ENCODE data around the gene CNNM1.

Gene CNNM1

DNA sequence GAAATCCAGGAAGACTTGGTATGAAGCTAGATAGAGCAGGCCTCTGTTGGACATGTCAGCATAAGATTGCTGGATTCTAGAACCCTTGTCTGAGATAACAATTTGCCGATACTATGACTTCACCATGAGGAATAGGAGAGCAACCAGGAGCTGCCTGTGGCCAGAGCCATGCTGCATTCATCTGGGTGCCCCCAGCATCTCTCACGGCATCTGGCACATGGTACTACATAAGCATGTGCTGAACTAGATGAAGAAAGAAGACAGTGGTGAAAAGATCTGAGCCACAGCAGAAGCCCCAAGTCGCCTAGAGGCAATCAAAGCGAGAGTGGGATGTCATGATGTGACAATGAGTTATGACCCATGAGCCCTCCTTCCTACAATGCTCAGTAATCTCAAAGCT, 81.7 kb downstream of the CNNM1 start:
- no peak for DNase-seq
- intact Hi-C loops (cut with DNase I): no loop called here

GRCh38 chr10:99411546-99411945, 82.4 kb downstream of the CNNM1 start:
- DNase-seq: no peak
- intact Hi-C loops (cut with DNase I): no loop called here

GRCh38 chr10:99412099-99412498, 82.9 kb downstream of the CNNM1 start:
- intact Hi-C loops (cut with DNase I): no loop called here
- DNase-seq: no peak

DNA sequence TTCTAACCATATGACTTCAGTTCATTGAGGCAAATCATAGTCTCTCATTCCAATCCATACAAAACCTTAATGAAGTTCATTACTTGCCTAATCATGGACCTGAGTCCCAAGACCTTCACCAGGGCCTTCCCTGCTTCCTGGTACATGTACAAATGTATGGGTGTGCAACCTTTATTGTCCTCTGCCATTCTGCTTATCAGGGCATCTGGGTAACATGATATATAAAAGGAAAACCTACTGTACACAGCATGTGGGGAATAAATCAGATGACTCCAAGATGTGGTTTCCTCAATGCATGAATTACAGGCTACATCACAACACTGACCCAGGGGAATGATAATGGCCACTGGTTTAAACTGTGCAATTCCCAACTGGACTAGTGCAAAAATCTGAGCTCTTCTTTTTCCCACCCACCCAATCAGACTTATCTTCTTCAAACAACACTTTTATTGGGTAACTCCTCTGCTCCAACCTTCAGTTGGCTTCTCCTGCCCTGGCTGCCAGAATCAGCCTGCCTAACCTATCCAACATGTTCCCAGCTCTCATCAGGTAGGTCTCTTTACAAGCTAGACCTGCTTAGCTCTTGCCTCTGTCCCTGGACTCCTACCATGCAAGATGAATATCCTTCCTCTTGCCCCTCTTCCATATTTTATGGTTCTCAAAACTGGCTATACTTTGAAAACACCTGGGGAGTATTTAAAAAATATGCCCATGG, 89.9 kb downstream of the CNNM1 start:
- no peak for DNase-seq
- intact Hi-C loops (cut with DNase I): no loop called here

DNA sequence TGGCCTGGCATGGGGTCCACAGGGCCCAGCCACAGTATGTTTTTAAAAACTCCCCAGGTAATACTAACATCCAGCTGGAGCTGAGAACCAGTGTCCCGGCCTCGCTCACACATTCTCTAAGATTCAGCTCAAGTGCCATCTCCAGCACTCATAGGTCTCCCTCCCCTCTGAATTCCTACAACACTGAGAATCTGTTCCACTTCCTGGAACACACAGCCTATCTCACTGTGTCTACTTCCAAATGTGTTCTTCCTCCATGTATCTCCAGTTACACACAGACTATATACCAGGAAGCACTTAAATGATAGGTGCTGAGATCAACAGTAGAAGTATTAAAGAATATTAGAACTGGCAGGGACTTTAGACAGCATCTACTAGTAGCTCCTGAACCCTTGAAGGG, 90.5 kb downstream of the CNNM1 start:
- intact Hi-C loops (cut with DNase I): no loop called here
- DNase-seq: no peak

DNA sequence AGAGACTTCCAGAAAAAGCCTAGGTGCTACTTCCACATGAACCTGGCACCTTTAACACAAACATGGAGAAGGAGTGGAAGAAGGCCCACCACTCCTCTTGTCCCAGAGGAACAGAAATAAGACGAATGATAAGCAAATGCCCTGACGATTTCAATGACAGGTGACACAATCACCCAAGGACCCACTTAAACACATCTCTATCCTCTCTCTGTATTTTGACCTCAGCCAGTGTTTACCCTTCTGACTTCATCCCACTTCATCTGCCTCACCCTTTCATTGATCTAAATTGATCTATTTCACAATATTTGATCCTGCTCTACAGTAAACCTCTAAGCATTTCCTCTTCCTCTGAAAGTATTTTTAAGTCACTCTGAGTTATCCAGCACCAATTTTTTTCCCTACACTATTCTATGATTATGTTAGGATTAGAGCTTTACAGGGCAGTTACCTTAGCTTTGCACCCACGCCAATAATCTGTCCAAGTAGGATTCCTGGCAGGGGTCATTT, 92.1 kb downstream of the CNNM1 start:
- intact Hi-C loops (cut with DNase I): no loop called here
- DNase-seq: no peak

DNA sequence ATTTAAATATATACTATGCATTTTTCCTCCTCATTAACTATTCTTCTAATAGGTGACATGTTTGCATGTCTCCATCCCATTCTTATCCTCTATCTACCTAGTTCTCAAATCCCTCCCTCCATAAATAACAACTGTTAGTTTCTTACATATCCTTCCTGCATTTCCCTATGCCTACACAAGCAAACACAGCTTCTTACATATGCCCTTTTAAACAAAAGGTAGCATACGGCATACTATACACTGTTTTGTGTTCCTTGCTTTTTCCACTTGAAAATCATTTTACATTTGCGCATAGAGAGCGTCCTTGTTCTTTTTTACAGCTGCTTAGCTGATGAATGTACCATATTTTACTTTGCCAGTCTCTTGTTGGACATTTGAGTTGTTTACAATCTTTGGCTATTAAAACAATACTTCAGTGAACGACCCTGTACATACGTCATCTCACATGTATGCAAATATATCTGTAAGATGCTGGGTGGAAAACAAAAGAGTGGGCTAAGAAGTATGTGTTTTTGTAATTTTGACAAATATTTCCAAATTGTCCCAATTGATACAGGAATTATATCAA, 93.5 kb downstream of the CNNM1 start:
- no peak for DNase-seq
- intact Hi-C loops (cut with DNase I): no loop called here

DNA sequence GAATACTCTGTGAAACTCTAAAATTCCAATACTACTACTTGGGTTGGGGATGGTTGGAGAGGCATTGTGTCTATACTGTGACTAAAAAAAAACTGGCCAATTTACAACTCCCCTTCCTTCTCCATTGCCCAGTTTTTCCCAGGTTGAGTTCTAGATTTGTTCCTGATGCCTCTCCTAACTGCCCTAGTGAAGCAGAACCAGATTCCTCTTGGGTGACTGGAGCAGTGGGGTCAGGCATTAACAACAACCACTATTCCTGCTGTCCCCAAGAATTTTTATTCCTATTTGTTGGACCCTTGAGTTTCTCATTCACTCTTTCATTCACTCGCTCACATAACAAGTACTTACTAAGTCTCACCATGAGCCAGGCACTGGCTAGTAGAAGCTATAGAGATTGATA, 95.5 kb downstream of the CNNM1 start:
- intact Hi-C loops (cut with DNase I): no loop called here
- DNase-seq: no peak

GRCh38 chr10:99425204-99425603, 96.0 kb downstream of the CNNM1 start:
- intact Hi-C loops (cut with DNase I): no loop called here
- DNase-seq: no peak

DNA sequence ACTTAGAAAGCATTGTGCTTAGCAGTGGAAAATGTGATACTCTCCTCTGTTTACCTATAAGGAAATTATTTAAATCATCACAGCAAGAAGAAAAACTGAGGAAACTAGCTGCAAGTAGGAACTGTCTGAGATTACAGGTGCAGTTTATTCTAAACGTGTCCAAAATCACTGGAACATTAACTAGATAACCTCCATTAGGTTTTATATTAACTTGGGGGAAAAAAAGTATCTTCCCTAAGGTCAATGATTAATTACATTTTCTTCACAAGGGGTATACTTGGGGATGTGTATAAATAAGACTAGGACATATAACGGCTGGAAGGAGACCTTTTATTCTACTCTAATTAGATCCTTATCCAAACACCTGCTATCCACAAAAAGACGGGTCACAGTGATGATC, 97.5 kb downstream of the CNNM1 start:
- intact Hi-C loops (cut with DNase I): no loop called here
- DNase-seq: no peak

DNA sequence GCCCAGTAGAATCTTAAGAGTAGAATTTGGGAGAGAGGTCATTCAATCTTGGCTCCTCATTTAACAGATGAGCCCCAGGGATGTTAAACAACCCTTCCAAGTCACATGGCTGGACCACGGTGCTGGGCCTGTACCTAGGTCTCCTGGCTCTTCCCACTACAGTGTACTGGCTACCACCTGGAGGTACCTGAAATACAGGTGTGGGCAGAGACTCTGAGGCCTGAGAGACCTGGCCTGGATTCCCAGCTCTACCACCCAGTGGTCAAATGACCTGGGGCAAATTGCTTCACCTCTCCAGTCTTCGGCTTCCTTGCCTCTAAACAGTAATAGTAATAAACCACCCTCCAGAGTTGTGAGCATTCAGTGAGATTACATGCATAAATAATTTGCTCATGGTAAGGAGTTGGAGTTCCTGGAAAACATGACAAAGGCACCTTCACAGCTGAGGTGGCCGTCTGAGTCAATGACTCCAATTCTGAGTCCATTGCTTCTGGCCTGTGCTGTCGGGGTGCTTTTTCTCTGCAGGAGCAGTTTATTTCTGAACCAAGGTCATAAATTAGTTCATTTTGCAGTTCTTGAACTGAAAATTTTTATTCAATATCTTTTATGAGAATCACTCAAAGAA, 98.5 kb downstream of the CNNM1 start:
- no peak for DNase-seq
- intact Hi-C loops (cut with DNase I): no loop called here

- DNase-seq: no peak
- intact Hi-C loops (cut with DNase I): loop anchor here (2.0 to 5.0 kb wide), 2 partner anchors 37 to 303 kb away; partner anchors contain the start of genes COX15 and CUTC
These were observed 100.5 kb downstream of the CNNM1 start for GRCh38 chr10:99429517-99430095.

- intact Hi-C loops (cut with DNase I): loop anchor here (2.0 to 5.0 kb wide), 2 partner anchors 37 to 302 kb away; partner anchors contain the start of genes COX15 and CUTC
- DNase-seq: peak in 1 of 10 donors; percentile 9
These were observed 100.9 kb downstream of the CNNM1 start for GRCh38 chr10:99430116-99430450.

DNA sequence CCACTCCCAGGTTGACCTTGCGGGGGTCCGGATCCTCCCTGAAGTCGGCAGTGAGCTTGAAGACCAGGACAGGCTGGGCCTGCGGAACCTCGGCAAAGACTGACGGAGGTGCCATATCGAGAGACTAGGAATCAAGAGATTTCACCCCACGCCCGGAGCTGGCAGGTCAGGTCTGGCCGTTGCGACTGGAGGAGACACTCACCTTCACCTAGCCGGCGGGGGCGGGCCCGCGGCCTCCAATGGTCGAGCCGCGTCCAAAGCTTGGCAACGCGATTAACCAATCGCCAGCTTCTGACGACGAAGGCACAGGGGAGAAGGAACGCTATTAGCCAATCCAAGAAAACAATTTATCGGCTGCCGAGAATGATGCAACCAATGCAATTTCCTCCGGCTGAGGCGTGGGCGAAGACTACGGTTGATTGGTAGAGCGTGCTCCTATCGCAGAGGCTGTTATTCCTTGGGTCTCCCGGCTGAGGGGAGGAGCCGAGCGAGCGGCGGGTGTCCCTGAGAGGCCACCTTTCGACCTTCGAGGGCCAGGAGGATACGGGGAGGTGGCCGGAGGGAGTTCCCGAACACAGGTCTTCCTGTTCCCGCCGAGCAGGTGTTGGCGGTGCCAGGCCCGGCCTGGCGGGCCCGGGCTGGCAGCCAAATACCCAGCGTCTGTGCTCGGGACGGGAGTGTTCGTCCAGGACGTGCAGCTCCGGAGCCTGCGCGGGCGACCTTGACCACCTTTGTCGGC, 101.5 kb downstream of the CNNM1 start, which contains the start of gene GOT1:
Gene GOT1, minus strand, starts transcription at position 174 of the 739 bp plus-strand sequence. Its CDS starts 59 bp downstream, at position 115.
- DNase-seq: peak; percentile 91 to 99 (median 96)
- intact Hi-C loops (cut with DNase I): loop anchor here (2.0 to 5.0 kb wide), 2 partner anchors 38 to 302 kb away; partner anchors contain the start of genes COX15 and CUTC

- intact Hi-C loops (cut with DNase I): loop anchor here (2.0 to 5.0 kb wide), 2 partner anchors 38 to 301 kb away; partner anchors contain the start of genes COX15 and CUTC
These were observed 102.1 kb downstream of the CNNM1 start for GRCh38 chr10:99431190-99431760.

GRCh38 chr10:99432047-99432446, 102.9 kb downstream of the CNNM1 start:
- no peak for DNase-seq
- intact Hi-C loops (cut with DNase I): loop anchor here (5.0 kb wide), 1 partner anchor 300 kb away; the partner anchor contains the start of genes COX15 and CUTC

More at GRCh38 chr10:99431190-99431760, 102.1 kb downstream of the CNNM1 start:
- peak; percentile 30 to 94 (median 60) for DNase-seq

GRCh38 chr10:99432881-99433280, 103.7 kb downstream of the CNNM1 start:
- DNase-seq: no peak
- intact Hi-C loops (cut with DNase I): loop anchor here (5.0 kb wide), 1 partner anchor 299 kb away; the partner anchor contains the start of genes COX15 and CUTC

- intact Hi-C loops (cut with DNase I): loop anchor here (5.0 kb wide), 1 partner anchor 299 kb away; the partner anchor contains the start of genes COX15 and CUTC
- no peak for DNase-seq
These were observed 104.3 kb downstream of the CNNM1 start for GRCh38 chr10:99433378-99434020.

Measured in posterior cingulate gyrus (tissue), 11 donors.